GM19468 (cell line): ENCODE measurements around the gene SHC2.
A peak's percentile ranks its signal among the peaks of the same experiment; 100 is the strongest.

Source experiments
- ATAC-seq: cut with Tn5 transposase; IDR thresholded peaks from one replicate; pipeline ENCODE4 v1.9.1; 2021; ENCODE audit warnings: mild to moderate bottlenecking, moderate library complexity, moderate number of reproducible peaks; ENCODE audit not compliant: unreplicated experiment; ENCODE audit errors: extremely low read depth

The SHC2 gene, protein sequence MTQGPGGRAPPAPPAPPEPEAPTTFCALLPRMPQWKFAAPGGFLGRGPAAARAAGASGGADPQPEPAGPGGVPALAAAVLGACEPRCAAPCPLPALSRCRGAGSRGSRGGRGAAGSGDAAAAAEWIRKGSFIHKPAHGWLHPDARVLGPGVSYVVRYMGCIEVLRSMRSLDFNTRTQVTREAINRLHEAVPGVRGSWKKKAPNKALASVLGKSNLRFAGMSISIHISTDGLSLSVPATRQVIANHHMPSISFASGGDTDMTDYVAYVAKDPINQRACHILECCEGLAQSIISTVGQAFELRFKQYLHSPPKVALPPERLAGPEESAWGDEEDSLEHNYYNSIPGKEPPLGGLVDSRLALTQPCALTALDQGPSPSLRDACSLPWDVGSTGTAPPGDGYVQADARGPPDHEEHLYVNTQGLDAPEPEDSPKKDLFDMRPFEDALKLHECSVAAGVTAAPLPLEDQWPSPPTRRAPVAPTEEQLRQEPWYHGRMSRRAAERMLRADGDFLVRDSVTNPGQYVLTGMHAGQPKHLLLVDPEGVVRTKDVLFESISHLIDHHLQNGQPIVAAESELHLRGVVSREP

GRCh38 chr19:460877-461720, at the start of gene SHC2:
SHC2 (minus strand) TSS chr19:461033; CDS start chr19:460996, 37 bp downstream.
- ATAC-seq = no peak

GRCh38 chr19:508204-509150, 47.6 kb upstream of the SHC2 start:
- no peak for ATAC-seq

DNA sequence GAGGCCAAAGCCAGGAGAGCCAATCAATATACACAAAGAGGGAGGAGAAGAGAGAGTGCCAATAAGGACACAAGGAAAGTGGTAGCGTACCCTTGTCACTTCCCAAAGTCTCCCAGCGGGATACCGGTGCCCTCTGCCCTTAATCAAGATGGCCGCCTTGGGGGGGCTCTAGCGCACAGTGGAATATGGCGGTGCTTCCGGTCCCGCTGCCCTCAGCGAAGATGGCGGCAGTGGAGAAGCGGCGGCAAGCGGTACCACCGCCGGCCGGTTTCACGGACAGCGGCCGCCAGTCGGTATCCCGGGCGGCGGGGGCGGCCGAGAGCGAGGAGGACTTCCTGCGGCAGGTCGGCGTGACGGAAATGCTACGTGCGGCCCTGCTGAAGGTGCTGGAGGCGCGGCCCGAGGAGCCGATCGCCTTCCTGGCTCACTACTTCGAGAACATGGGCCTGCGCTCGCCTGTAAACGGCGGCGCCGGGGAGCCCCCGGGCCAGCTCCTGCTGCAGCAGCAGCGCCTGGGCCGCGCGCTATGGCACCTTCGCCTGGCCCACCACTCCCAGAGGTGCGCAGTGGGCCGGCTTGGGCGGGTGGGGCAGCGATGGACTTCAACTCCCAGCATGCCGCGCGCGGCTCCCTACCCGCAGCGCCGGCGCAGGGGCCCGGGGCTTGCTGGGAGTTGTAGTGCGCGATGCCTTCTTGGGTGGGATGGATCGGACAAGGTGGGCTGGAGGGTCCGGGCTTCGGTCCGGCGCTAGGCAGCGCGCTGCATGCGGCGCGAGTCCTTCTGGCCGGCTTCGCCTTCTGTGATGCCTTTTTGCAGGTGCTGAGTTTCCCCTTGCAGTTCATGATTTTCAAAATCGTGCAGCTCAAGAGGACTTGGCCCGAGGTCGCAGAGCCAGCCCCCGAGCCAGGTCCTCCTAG, 46.7 kb upstream of the SHC2 start, which contains the start of gene TPGS1:
Gene TPGS1, plus strand, starts transcription at position 212 of the 918 bp plus-strand sequence. Its CDS starts 10 bp downstream, at position 222.
- peak; percentile 23 for ATAC-seq

GRCh38 chr19:506404-507285, 45.8 kb upstream of the SHC2 start:
- ATAC-seq = peak; percentile 51

DNA sequence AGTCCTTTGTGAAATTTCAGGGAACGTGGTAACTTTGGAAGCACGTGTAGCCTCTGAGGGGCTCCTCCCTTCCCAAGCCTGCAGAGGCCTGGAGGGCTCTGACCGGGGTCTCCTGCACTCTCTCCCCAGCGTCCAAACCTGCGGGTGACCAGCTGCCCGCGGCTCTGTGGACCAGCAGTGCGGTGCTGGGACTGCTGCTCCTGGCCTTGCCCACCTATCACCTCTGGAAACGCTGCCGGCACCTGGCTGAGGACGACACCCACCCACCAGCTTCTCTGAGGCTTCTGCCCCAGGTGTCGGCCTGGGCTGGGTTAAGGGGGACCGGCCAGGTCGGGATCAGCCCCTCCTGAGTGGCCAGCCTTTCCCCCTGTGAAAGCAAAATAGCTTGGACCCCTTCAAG, 43.8 kb upstream of the SHC2 start:
- ATAC-seq = no peak

GRCh38 chr19:501646-502045, 40.8 kb upstream of the SHC2 start:
- no peak for ATAC-seq

DNA sequence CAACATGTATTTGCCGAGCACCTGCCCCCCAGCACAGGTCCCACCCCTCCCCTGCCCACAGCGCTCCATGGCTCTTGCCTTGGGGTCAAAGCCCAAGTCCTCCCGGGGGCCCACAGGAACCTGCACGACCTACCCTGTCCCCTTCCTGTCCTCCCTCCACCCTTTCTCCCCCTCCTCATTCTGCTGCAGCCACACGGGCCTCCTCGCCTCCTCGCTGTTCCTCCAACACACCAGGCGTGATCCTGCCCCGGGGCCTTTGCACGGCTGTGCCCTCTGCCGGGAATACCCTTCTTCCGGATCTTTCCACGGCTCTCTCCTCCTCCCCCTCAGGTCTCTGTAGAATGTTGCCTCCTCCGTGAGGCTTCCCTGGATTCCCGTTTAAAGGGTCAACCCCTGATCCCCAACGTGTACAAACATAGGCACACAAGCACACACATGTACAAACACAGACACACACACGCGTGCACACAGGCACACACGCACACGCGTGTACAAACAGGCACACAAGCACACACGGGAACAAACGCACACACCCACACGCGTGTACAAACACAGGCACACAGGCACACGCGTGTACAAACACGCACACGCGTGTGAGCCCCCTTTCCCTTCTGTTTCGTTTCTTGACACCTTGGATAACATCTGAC, 38.3 kb upstream of the SHC2 start:
- ATAC-seq = no peak

DNA sequence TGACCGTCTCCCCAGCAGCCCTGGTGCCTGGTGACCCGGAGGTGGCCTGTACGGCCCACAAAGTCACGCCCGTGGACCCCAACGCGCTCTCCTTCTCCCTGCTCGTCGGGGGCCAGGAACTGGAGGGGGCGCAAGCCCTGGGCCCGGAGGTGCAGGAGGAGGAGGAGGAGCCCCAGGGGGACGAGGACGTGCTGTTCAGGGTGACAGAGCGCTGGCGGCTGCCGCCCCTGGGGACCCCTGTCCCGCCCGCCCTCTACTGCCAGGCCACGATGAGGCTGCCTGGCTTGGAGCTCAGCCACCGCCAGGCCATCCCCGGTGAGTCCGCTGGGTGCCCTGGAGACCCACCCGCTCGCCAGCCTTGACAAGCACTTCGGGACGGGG, 37.7 kb upstream of the SHC2 start:
- no peak for ATAC-seq

GRCh38 chr19:497869-498510, 37.2 kb upstream of the SHC2 start:
- no peak for ATAC-seq

DNA sequence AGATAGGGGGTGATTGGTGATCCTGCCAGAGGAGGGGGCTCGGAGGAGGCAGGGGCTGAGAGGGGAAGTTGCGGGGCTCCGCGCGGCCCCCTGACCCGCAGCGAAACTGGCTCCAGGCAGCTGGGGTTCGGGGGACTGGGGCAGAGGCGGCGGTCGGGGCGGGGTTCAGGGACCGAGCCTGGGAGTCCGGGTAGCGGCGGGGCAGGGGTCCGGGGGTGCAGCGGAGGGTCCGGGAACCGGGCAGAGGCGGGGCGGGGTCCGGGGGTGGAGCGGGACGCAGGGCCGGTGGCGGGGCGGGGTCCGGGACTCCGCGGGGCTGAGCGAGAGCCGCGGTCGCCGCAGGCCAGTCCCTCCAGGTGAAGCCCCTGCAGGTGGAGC, 36.6 kb upstream of the SHC2 start:
- no peak for ATAC-seq

GRCh38 chr19:496986-497385, 36.2 kb upstream of the SHC2 start:
- no peak for ATAC-seq

DNA sequence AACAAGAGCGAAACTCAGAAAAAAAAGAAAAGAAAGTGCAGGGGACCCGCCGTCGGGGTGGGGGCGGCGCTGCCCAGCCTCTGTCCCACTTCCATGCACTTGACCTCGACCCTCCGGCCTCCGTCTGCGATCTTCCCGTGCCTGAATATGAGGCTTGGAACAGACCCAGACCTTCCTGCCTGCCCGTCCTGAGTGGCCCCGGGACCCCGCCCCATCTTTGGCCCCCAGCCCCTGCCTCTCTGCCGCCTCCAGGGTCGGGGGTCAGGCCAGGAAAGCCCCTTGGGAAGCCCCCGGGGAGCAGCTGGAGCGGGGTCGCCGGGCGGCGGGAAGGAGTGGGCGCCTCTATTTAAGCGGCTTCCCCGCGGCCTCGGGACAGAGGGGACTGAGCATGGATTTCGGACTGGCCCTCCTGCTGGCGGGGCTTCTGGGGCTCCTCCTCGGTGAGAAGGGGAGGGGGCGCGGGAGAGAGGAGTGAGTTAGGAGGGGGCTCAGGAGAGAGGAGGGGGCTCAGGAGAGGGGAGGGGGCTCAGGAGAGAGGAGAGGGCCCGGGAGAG, 35.4 kb upstream of the SHC2 start, which contains the start of gene MADCAM1:
Gene MADCAM1, plus strand, starts transcription at position 375 of the 554 bp plus-strand sequence. Its CDS starts 14 bp downstream, at position 389.
- ATAC-seq = no peak

DNA sequence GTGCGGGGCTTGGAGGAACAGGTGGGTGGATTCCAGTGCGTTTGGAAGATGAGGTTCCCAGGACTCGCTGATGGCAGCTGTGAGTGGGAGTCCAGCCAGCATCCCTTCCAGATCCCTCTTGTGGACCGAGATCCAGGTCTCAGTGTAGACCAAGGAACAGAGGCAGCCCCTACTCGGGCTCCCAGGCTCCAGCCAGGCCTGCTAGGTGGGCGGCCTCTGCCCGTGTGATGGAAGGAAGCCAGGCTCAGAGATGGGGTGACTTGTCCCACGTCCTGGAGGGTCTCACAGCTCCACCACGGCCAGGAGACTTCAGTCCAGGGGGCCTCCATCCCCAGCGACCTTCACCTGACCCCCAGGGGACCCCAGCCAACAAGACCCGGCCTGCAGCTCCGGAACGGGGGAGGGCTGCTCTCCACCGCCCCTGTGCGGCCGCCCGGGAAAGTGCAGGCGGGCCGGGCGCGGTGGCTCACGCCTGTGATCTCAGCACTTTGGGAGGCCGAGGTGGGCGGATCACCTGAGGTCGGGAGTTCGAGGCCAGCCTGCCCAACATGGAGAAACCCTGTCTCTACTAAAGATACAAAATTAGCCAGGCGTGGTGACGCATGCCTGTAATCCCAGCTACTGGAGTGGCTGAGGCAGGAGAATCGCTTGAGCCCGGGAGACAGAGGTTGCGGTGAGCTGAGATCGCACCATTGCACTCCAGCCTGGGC, 34.7 kb upstream of the SHC2 start:
- no peak for ATAC-seq

DNA sequence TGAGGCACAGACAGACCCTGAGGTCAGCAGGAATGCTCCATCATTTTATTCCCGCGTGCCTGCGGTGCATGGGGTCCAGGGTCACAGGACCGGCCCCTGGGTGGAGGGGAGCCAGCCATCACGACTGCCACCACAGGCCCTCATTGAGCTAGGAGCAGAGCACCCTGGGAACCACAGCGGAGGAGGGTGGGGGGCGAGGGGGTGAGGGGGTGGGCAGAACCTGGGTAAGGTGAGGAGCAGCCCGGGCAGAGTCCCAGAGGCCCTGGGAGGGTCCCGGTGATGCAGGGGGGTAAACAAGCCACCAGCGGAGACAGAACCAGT, 34.2 kb upstream of the SHC2 start:
- no peak for ATAC-seq

GRCh38 chr19:494171-495080, 33.6 kb upstream of the SHC2 start:
- ATAC-seq = no peak
